ENCODE results near the gene PARD3B.

Gene PARD3B

DNA sequence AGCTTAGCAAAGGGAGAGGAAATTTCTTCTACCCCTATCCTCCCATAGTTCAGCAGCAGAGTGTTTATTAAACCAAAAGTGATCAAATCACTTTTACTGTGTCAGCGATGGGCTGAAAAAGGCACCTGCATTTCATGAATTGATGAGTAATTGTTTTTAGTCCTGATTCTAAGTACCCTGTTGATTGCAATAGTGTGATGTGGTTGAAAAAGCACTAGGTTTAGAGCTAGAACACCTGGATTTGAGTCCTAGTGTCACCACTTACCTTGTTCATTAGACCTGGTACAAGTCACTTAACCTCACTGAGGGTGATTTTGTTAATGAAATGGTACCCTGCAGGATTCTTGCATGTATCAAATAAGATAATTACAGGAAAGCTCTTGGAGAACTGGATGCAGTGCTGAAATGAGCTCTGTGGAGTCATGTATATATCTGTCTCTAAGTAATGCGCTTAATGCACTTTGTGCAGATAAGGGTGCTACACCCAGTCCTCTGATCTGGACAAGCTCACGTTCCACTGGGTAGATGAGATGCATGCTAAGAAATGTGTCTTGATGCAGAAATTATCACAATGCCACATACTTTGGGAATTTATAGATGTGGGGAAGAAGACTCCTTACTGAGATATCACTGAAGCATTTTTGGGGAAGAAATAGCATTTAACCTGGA, 289.6 kb downstream of the PARD3B start:
- TF ChIP-seq, protein P1, sequence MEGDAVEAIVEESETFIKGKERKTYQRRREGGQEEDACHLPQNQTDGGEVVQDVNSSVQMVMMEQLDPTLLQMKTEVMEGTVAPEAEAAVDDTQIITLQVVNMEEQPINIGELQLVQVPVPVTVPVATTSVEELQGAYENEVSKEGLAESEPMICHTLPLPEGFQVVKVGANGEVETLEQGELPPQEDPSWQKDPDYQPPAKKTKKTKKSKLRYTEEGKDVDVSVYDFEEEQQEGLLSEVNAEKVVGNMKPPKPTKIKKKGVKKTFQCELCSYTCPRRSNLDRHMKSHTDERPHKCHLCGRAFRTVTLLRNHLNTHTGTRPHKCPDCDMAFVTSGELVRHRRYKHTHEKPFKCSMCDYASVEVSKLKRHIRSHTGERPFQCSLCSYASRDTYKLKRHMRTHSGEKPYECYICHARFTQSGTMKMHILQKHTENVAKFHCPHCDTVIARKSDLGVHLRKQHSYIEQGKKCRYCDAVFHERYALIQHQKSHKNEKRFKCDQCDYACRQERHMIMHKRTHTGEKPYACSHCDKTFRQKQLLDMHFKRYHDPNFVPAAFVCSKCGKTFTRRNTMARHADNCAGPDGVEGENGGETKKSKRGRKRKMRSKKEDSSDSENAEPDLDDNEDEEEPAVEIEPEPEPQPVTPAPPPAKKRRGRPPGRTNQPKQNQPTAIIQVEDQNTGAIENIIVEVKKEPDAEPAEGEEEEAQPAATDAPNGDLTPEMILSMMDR (IDR thresholded peaks at IDR 0.05; ENCODE audit: insufficient read depth, missing control alignments), result no peak
- no peak for FAIRE-seq
- DNase-seq (ENCODE audit: insufficient read length, low spot score), result no peak

DNA sequence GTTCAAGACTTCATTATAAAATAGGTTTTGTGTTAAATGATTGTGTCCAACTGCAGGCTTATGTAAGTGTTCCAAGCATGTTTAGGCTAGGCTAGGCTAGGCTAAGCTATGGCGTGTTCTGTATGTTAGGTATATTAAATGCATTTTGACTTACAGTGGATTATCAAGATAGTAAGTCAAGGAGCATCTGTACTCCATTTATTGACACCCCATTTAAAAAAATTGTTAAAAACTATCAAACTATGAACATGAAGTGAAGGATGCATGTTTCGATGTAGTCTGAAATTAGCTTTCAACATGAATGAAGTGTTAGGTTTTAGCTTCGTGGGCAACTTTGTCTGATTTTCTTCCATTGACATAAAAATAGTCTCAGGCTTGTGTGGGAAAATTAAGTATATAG, 290.5 kb downstream of the PARD3B start:
- FAIRE-seq (no peak), DNase-seq (ENCODE audit: insufficient read length, low spot score) (no peak)
- TF ChIP-seq, protein P1 (IDR thresholded peaks at IDR 0.05; ENCODE audit: insufficient read depth, missing control alignments), result no peak

DNA sequence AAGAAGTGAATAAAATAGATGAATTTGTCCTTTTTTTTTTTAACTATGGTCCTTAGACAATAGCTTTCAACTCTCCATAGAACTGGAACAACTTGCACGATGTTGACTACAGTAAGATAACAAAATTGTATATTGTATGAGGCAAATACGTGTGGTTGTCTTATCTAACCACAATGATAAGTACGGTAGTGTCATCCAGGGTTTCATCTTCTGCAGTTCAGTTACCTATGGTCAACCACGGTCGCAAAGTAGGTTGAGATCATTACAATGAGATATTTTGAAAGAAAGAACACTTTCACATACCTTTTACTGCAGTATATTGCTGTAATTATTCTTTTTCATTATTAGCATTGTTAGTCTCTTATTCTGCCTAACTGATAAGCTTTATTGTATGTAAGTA, 295.2 kb downstream of the PARD3B start:
- no peak for FAIRE-seq
- DNase-seq (ENCODE audit: insufficient read length, low spot score), result no peak

DNA sequence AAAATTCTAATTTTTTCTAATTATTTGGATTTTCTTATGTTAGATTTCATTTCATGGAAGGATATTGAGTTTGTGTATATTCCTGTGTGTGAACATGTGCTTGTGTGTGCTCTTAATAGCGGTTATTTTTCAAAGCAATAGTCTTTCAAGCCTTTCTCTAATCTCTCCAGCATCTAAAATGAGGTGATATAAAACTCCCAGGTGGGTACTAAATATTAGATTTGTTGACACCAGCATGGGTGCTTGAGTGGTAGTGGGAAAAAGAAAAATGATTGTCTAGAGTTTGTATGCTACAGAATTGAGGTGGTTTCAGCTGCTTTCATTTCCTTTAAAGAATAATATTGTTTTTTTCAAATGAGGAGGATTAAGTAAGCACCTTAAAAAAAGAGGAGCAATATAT, 296.8 kb downstream of the PARD3B start:
- DNase-seq (ENCODE audit: insufficient read length, low spot score) (no peak), FAIRE-seq (no peak)
- TF ChIP-seq, protein P1 (IDR thresholded peaks at IDR 0.05; ENCODE audit: insufficient read depth, missing control alignments), result no peak

More for the DNA sequence above, 295.2 kb downstream of the PARD3B start:
- TF ChIP-seq, protein P1 (IDR thresholded peaks at IDR 0.05; ENCODE audit: insufficient read depth, missing control alignments), result no peak

DNA sequence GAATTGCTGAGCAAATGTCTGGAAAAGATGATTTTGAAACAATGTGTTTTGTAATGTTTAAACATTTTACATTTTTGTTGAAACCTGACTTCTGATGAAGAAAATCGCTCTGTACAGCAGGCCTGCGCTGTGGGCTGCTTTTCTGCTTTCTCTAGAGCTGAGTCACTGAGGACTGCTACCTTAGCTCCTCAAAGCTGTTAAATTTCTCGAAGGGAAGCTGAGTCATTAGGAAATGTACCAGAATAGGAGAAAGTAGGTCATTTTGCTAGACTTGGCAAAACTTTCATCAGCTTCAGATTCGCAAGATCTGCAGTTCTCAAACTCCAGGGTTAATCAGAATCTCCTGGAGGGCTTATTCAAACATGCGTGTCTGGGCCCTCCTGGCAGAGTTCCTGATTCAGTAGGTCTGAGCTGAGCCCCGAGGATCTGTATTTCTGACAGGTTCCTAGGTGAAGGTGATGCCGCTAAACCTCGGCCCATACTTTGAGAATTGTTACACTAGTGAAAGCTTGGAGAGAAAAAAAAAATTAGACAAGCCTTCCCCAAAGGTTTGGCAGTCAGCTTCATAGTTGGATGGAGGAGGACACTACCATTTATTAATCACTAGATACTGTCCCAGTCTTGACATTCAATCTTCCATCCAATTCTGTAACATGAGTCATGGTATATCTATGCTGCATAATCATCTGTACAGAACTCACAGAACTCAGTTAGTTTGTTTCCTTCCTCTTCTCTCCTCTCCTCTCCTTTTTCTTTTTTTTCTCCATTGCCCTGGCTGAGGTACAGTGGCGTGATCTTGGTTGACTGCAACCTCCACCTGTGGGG, 297.6 kb downstream of the PARD3B start:
- TF ChIP-seq, protein P1 (IDR thresholded peaks at IDR 0.05; ENCODE audit: insufficient read depth, missing control alignments), result no peak
- no peak for DNase-seq (ENCODE audit: insufficient read length, low spot score)
- FAIRE-seq, result no peak

DNA sequence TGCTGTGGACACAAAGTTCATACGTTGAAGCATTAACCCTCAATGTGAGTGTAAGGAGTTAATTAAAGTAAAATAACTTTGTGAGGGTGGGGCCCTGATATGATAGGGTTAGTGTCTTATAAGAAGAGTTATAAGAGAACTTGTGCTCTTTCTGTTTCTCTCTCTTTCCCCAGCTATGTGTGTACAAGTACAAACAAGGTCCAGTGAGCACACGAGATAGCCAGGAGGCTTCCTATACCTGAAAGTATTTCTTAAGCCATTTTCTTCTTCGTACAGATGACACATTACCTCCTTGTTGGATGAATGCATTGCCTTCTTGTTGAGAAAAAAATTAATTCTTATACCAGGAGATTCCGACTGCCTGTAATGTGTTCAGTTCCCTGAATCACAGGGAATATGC, 301.2 kb downstream of the PARD3B start:
- FAIRE-seq (no peak), DNase-seq (ENCODE audit: insufficient read length, low spot score) (no peak)
- TF ChIP-seq, protein P1 (IDR thresholded peaks at IDR 0.05; ENCODE audit: insufficient read depth, missing control alignments), result no peak

DNA sequence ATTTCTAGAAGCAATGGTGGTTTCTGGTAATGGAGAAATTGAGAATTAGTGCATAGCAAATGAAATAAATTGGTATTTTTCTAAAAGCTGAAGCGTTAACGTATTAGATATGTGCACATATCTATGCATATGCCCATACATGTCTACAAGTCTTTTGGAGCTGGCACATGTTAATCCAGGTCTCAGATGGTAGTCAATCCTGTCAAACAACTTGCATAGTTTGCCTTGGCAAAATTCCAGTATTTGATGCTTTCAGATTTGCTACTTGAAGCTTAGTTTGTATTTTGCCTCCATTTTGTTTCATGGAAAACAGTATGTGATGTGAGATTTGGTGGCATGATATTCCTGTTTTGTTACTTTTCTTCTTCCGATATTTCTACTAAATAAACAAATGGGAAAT, 304.6 kb downstream of the PARD3B start:
- TF ChIP-seq, protein P1 (IDR thresholded peaks at IDR 0.05; ENCODE audit: insufficient read depth, missing control alignments), result no peak
- FAIRE-seq (no peak), DNase-seq (ENCODE audit: insufficient read length, low spot score) (no peak)

Data from D721Med (cell line).